ENCODE measurements around the gene CHST5.
"Not testable (repeated sequence)": the region's sequence is repeated elsewhere in the genome, so short reads cannot be mapped to it uniquely, and the experiment has no call there.

GRCh38 chr16:75545879-75546278 is 10.0 kb upstream of the CHST5 start:
- TF ChIP-seq, protein P1, sequence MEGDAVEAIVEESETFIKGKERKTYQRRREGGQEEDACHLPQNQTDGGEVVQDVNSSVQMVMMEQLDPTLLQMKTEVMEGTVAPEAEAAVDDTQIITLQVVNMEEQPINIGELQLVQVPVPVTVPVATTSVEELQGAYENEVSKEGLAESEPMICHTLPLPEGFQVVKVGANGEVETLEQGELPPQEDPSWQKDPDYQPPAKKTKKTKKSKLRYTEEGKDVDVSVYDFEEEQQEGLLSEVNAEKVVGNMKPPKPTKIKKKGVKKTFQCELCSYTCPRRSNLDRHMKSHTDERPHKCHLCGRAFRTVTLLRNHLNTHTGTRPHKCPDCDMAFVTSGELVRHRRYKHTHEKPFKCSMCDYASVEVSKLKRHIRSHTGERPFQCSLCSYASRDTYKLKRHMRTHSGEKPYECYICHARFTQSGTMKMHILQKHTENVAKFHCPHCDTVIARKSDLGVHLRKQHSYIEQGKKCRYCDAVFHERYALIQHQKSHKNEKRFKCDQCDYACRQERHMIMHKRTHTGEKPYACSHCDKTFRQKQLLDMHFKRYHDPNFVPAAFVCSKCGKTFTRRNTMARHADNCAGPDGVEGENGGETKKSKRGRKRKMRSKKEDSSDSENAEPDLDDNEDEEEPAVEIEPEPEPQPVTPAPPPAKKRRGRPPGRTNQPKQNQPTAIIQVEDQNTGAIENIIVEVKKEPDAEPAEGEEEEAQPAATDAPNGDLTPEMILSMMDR (IDR thresholded peaks at IDR 0.05), result not testable (repeated sequence)
- TF ChIP-seq ZFX (IDR thresholded peaks at IDR 0.05; ENCODE audit: borderline replicate concordance), result not testable (repeated sequence)

Measured in 22Rv1 (cell line).